Mesendoderm (in vitro differentiated cells): Measurements from ENCODE around the gene ZIM2. TPM values are rescaled to one million over a fixed set of nuclear protein-coding genes. Genes with fewer than 3 reads are reported as not detected.

ENCODE experiments used
- DNase-seq: peaks from one replicate; pipeline ENCODE4 v3.0.0; 2013
- H2AK5ac ChIP-seq: 2 replicates; pipeline ENCODE4 v1.6.1; 2013; ENCODE audit warnings: low read length, inconsistent platforms
- H2BK120ac ChIP-seq: 2 replicates; pipeline ENCODE4 v1.6.1; 2013; ENCODE audit warnings: low read depth, mild to moderate bottlenecking, low read length, moderate library complexity, mixed read lengths
- H2BK15ac ChIP-seq: replicated peaks from 2 replicates; pipeline ENCODE4 v1.6.1; 2013; ENCODE audit warnings: low read depth, mild to moderate bottlenecking, moderate library complexity
- H2BK5ac ChIP-seq: 2 replicates; pipeline ENCODE4 v1.6.1; 2013; ENCODE audit warnings: low read length, inconsistent platforms
- H3K18ac ChIP-seq: 2 replicates; pipeline ENCODE4 v1.6.1; 2013; ENCODE audit warnings: mild to moderate bottlenecking, low read length, mixed read lengths
- H3K23ac ChIP-seq: one replicate; pipeline ENCODE4 v1.6.1; 2013; ENCODE audit warnings: low read length
- H3K27ac ChIP-seq: 2 replicates; pipeline ENCODE4 v1.5.1; 2013; ENCODE audit warnings: low read depth, mild to moderate bottlenecking, inconsistent platforms, low read length, moderate library complexity
- H3K27me3 ChIP-seq: 2 replicates; pipeline ENCODE4 v1.6.1; 2013; ENCODE audit warnings: low read length, control low read depth, mild to moderate bottlenecking, inconsistent platforms; ENCODE audit not compliant: insufficient read depth, poor library complexity
- H3K36me3 ChIP-seq: 2 replicates; pipeline ENCODE4 v1.6.1; 2013; ENCODE audit warnings: low read length, inconsistent platforms; ENCODE audit not compliant: control insufficient read depth, insufficient read depth
- H3K4ac ChIP-seq: one replicate; pipeline ENCODE4 v1.6.1; 2013; ENCODE audit warnings: low read depth, mild to moderate bottlenecking, low read length, moderate library complexity
- H3K4me1 ChIP-seq: 2 replicates; pipeline ENCODE4 v1.6.1; 2013; ENCODE audit warnings: low read depth, low read length, inconsistent platforms; ENCODE audit not compliant: control insufficient read depth
- H3K4me2 ChIP-seq: 2 replicates; pipeline ENCODE4 v1.6.1; 2013; ENCODE audit warnings: low read length
- H3K4me3 ChIP-seq: 2 replicates; pipeline ENCODE4 v1.5.1; 2013; ENCODE audit warnings: mild to moderate bottlenecking, low read length
- H3K56ac ChIP-seq: one replicate; pipeline ENCODE4 v1.6.1; 2013; ENCODE audit warnings: low read length
- H3K79me1 ChIP-seq: 2 replicates; pipeline ENCODE4 v1.6.1; 2013; ENCODE audit warnings: low read length, inconsistent platforms
- H3K79me2 ChIP-seq: 2 replicates; pipeline ENCODE4 v1.6.1; 2013; ENCODE audit warnings: mild to moderate bottlenecking, low read length; ENCODE audit not compliant: control insufficient read depth, insufficient read depth
- H3K9ac ChIP-seq: 2 replicates; pipeline ENCODE4 v1.6.1; 2013; ENCODE audit warnings: low read length, inconsistent platforms
- H4K5ac ChIP-seq: one replicate; pipeline ENCODE4 v1.6.1; 2013; ENCODE audit warnings: low read length
- H4K8ac ChIP-seq: one replicate; pipeline ENCODE4 v1.6.1; 2013; ENCODE audit warnings: low read depth, mild to moderate bottlenecking, control low read depth, low read length, moderate library complexity
- WGBS: extraction: QIAGEN DNeasy Blood & Tissue Kit; methylation state at CpG from one replicate; pipeline ENCODE4 v1.1.7; 2013; ENCODE audit warnings: low lambda C conversion rate, missing lambda C conversion rate; ENCODE audit not compliant: insufficient coverage; ENCODE audit errors: extremely low coverage; 5-methylcytosine and 5-hydroxymethylcytosine counted together
- small RNA-seq: library from polyadenylated mRNA; stranded (forward); fragments of <200 nt; extraction: miRNeasy Mini kit (QIAGEN cat#:217004); gene quantifications from one replicate; pipeline ENCODE3, GENCODE V24; 2013; ENCODE audit not compliant: insufficient read depth

ZIM2 gene

GRCh38 chr19:56732976-56733375 lies 107.5 kb downstream of the ZIM2 start:
- H3K79me2 ChIP-seq: no peaks in the 10 kb centered on the region
- H3K4me2 ChIP-seq: no peak overlapping the region
- no peaks in the 10 kb centered on the region for H3K79me1 ChIP-seq
- no peak overlapping the region for H2BK120ac ChIP-seq
- H2BK15ac ChIP-seq: no peak overlapping the region
- H3K4me1 ChIP-seq: no peaks in the 10 kb centered on the region
- no CpG with 5 or more reads among the region's 2 CpGs for WGBS
- no peak overlapping the region for H3K18ac ChIP-seq
- no peak overlapping the region for H3K23ac ChIP-seq
- no peaks in the 10 kb centered on the region for H3K27me3 ChIP-seq
- H3K4ac ChIP-seq: no peak overlapping the region
- H2BK5ac ChIP-seq: no peak overlapping the region
- no peak overlapping the region for H3K56ac ChIP-seq
- no peak overlapping the region for H4K5ac ChIP-seq
- H3K9ac ChIP-seq: no peak overlapping the region
- no peaks in the 10 kb centered on the region for H3K36me3 ChIP-seq
- H2AK5ac ChIP-seq: no peak overlapping the region
- no peak overlapping the region for H4K8ac ChIP-seq
- peak; percentile 32 for DNase-seq
- no peak overlapping the region for H3K27ac ChIP-seq
- no peak overlapping the region for H3K4me3 ChIP-seq

- H2BK120ac ChIP-seq: no peak overlapping the region
- H3K4me2 ChIP-seq: no peak overlapping the region
- no CpG with 5 or more reads among the region's 4 CpGs for WGBS
- no peak overlapping the region for H3K18ac ChIP-seq
- no peaks in the 10 kb centered on the region for H3K36me3 ChIP-seq
- no peaks in the 10 kb centered on the region for H3K79me2 ChIP-seq
- H4K8ac ChIP-seq: no peak overlapping the region
- H3K79me1 ChIP-seq: no peaks in the 10 kb centered on the region
- H2BK5ac ChIP-seq: no peak overlapping the region
- H2BK15ac ChIP-seq: no peak overlapping the region
- no peak overlapping the region for H3K4ac ChIP-seq
- H3K27me3 ChIP-seq: no peaks in the 10 kb centered on the region
- no peak overlapping the region for H3K4me3 ChIP-seq
- DNase-seq: peak; percentile 18
- H3K9ac ChIP-seq: no peak overlapping the region
- H2AK5ac ChIP-seq: no peak overlapping the region
- H3K56ac ChIP-seq: no peak overlapping the region
- H3K23ac ChIP-seq: no peak overlapping the region
- H4K5ac ChIP-seq: no peak overlapping the region
- H3K27ac ChIP-seq: no peak overlapping the region
- H3K4me1 ChIP-seq: no peaks in the 10 kb centered on the region
These were observed 112.8 kb downstream of the ZIM2 start for GRCh38 chr19:56727677-56728076.

GRCh38 chr19:56725829-56726424 lies 114.6 kb downstream of the ZIM2 start:
- Histone ChIP-seq H3K9ac (no peak overlapping the region), H3K36me3 (no peaks in the 10 kb centered on the region), H3K27me3 (no peaks in the 10 kb centered on the region), H3K4me1 (no peaks in the 10 kb centered on the region), H3K23ac (no peak overlapping the region), H2BK120ac (no peak overlapping the region), H3K18ac (no peak overlapping the region), H2AK5ac (no peak overlapping the region), H3K56ac (no peak overlapping the region), H3K4me3 (no peak overlapping the region), H3K27ac (no peak overlapping the region), H3K79me2 (no peaks in the 10 kb centered on the region), H2BK15ac (no peak overlapping the region), H4K5ac (no peak overlapping the region), H3K4me2 (no peak overlapping the region), H4K8ac (no peak overlapping the region), H3K79me1 (no peaks in the 10 kb centered on the region), H2BK5ac (no peak overlapping the region), H3K4ac (no peak overlapping the region)
- whole genome bisulfite sequencing: no CpG with 5 or more reads among the region's 9 CpGs
- no peak for DNase-seq

Small RNA genes lying within 50 kb of the gene (small RNA-seq; reads per million reads assigned to genes)
- gene AC006115.2: not detected
